GM19324 (cell line): ENCODE results near the gene GGT6.

ENCODE experiments used
- ATAC-seq: cut with Tn5 transposase; IDR thresholded peaks from one replicate; pipeline ENCODE4 v1.9.1; 2021; ENCODE audit warnings: mild to moderate bottlenecking, moderate library complexity; ENCODE audit not compliant: unreplicated experiment, low FRiP score

GGT6 gene

GRCh38 chr17:4530799-4531730, 29.3 kb downstream of the GGT6 start:
- ATAC-seq, result no peak

GRCh38 chr17:4529533-4530152, 30.7 kb downstream of the GGT6 start:
- no peak for ATAC-seq

- no peak for ATAC-seq
These were observed 32.7 kb downstream of the GGT6 start for GRCh38 chr17:4527566-4528125.

DNA sequence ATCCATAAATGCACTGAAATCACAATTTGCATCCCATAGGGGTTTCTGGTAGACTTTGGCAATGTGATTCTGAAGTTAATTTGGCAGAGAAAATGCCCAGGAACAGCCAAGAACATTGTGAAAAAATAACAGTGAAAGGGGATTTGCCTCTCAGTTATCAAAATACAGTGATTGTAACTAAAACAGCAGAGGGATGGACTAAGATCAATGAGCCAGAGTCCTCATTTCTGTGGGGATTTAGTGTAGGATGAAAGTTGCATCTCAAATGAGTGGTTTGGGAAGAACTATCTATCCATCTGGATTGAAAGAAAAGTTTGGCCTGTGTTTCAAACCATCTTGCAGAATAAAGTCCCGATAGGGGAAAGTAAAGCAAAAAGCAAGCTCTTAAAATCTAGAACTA, 33.2 kb downstream of the GGT6 start:
- no peak for ATAC-seq

DNA sequence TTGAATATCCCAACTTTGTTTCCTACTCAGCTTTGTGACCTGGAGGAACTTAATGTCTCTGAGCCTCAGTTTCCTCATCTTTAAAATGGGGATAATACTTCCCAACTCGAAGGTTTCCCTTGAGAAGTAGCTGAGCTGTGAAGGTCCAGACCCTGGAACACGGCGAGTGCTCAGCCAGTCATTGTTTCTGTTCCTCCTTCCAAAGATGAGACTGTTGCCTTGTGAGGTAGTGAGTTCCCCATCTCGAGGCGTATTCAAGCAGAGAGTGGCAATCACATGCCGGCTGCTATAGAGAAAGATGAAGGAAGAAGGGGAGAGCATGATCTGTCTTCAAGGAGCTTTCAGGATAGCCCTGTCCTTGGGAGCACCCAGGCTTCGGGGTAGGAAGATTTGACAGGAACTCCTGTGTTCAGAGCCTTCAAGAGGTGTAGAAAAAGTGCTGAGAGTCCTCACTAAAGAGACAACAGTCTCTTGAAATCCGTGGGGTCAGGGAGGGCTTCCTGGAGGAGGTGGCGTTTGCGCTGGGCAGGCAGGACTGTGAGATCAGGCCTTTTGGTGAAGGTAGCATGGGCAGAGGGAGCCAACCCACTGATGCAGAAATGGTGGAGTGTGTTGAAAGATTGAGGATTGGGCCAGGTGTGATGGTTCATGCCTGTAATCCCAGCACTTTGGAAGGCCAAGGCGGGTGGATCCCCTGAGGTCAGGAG, 34.5 kb downstream of the GGT6 start:
- ATAC-seq, result no peak

- no peak for ATAC-seq
These were observed 36.4 kb downstream of the GGT6 start for GRCh38 chr17:4523946-4524345.

DNA sequence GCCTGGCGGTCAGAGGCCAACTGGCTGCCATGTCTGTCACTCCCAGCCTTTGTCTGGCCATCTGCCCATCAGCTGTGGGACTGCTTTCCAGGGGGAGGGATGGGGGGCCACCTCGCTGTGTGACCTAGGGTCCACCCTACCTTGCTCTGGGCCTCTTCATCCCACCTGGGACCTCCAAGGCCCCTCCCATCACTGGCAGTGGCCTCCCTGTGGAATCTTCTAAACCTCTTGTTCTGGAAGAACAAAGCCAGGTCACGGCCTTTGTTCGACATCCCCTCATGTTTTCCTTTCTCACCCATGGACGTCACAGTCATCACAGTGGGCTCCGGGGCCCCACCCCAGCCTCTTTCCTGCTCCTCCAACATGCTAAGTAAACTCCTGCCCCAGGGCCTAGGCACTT, 37.7 kb downstream of the GGT6 start:
- no peak for ATAC-seq

GRCh38 chr17:4520894-4521600, 39.3 kb downstream of the GGT6 start:
- ATAC-seq, result no peak

- no peak for ATAC-seq
These were observed 40.1 kb downstream of the GGT6 start for GRCh38 chr17:4520060-4520893.

DNA sequence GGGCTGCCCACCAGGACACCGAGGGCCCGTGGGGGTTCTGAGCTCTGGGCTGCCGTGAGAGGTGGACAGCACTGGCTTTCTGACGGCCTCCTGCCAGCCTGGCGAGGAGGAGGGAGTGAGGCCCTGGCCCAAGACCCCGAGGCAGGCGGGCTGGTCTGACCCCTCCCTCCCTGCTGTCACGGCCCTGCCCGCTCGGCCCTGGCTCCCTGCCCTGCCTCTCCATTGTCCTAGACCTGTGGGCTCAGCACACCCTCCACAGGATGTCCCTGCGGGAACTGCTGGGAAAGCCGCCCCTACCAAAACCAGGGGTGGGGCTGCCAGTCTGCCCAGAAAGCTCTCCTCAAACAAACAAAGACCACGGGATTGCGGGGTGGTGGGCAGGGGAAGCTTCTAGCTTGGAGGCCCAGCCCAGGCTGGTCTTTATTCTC, 41.0 kb downstream of the GGT6 start:
- ATAC-seq, result no peak

DNA sequence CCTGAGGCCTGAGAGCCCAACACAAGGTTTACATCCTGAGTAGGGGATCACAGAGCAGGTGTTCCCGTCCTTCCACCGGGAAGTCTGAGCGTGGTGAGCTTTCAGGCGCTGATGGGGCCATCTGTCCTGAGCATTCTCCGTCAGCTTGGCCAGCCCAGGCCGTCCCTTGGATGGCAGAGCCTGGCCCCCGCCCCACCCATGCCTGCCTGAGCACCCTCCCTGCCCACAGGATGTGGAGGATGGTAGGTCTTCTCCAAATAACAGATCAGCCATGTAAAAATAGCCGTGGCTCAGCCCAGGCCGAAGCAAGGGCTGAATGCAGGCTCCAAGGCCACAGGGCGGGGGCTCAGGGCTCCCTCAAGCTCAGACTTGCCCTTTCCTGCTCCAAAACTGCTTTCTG, 41.5 kb downstream of the GGT6 start:
- no peak for ATAC-seq

GRCh38 chr17:4516735-4517134, 43.6 kb downstream of the GGT6 start:
- no peak for ATAC-seq

DNA sequence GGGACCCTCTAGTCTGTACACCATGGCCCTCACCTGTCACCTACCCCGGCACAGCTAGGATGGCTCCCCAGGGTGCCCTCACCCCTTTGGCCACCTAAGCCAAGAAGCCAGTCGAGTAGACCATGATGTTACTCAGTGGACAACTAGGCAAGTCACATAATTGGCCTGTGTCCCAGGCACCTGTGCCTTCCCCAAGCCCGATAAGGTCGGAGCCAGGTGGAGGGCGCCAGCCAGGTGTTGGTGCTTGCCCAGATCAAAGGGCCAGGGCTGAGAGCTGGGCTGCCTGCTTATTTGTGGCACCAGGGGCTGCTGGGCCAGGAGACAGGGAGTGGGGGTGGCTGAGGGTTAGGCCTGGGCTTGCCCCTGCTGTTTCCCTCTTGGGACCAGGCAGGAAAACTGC, 44.9 kb downstream of the GGT6 start:
- no peak for ATAC-seq

- ATAC-seq, result no peak
These were observed 45.6 kb downstream of the GGT6 start for GRCh38 chr17:4514779-4515178.

DNA sequence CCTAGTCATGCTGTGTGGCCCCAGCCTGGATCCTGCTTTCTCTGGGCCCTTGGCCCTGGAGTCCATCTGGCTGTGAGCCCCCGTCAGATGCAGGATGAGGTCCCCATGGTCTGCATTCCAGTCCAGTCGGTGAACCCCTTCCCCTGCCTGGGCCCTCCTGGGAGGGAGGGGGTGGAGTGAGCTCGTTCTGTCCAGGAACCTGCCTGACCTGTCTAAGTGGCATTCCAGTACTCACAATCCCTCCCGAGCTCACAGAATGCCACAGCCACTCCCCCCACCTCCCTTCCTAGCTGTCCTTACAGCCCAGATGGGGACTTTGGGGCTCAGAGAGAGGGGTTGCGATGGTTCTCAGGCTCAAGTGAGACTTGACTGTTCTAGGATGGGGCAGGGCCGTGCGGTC, 46.2 kb downstream of the GGT6 start:
- no peak for ATAC-seq

DNA sequence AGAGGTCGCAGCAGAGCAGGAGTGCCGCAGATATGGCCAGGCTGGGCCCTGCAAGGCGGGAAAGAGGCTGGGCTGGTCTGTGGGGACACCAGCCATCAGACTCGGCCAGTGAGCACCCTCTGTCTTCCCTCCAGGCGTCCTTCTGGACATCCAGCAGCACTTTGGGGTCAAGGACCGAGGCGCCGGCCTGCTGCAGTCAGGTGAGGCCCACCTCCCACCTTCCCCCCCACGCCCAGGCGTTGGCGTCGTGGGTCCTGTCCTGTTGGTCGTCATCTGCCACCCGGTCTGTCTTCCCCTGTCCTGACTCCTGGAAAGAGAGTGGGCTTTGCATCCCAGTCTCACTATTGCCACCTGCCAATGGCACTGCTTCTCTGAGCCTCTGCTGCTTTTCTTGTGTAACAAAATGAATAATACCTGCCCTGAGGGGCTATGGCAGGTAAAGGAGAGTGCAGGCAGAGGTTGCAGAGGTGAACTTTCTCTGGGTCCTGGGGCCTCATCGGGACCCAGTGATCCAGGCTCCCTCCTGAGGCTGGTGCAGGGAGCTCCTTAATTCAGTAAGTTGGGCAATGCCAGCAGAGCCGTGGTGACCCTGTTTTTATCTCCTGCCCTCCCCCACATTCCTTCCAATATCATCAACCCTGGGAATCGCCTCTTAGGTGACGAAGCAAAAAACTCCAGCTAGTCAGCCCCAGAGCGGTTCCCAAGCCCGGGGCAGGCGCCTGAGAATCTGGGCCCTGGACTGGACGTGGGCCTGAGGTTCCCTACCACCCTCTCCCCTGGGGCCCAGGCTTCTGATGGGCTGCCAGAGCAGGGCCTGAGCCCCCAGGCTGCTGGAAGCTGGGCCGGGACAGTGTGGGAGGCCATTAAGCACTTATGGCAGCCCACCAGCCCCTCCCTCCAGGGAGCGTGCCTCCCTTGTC, 47.0 kb downstream of the GGT6 start:
- ATAC-seq, result no peak

DNA sequence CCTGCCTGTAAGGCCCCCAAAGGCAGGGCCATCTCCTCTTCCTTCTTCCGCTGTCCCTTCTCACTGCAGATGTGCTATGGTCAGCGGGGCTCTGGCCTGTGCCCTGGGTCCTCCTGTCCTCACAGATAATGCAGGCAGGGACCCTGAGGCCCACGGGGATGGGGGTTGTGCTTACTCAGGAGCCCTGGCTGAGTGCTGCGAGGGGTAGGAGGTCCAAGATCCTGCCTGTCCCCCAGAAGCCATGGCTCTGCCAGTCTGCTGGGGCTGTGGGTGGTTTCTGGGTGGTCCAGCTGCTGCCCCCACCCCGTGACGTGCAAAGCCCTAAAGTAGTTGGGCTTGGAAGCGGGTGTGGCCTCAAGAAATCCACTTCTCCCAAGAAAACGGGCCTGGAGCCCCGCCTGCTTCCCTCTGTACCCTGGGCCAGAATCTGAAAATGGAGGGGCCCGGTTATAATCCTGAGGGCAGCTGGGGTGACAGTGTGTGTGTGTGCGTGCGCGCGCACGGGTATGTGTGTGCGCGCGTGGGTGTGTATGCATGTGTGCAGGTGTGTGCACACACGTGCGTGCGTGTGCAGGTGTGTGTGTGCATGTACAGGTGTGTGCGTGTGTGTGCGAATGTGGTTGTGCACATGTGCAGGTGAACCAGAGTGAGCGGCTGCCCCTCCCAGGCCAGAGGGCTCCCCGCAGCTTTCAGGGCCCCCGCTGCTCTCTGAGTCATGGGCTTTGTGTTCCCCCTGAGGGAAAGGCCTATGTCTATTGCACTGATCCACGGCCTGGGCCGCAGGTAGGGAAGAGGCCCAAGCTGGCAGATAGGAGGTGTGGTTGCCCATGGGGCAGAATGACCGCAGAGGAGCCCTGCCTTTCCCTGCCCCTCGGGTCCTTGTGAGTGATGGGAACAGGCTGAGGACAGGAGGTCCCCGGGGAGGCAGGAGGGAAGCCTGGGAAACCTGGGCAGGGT, 47.9 kb downstream of the GGT6 start:
- ATAC-seq, result no peak
